B cell (primary cell): ENCODE results near the gene PPP4C.

Experiments
- CTCF ChIP-seq: fragments of 200-600 bp; IDR thresholded peaks from one replicate; pipeline ENCODE4 v1.8.0; 2022; ENCODE audit warnings: antibody characterized with exemption, mild to moderate bottlenecking
- EZH2 ChIP-seq: IDR thresholded peaks from 2 replicates; pipeline ENCODE4 v1.6.1; 2012; ENCODE audit warnings: borderline replicate concordance, low read depth, mild to moderate bottlenecking, moderate library complexity, low read length; ENCODE audit not compliant: insufficient read depth, poor library complexity, severe bottlenecking

GRCh38 chr16:30049871-30050270 is 25.9 kb upstream of the PPP4C start:
- TF ChIP-seq EZH2 (no peak), CTCF (no peak)
